OCI-LY1 (cell line): Measurements from ENCODE around the gene NCAPH2.

Source experiments
- CTCF ChIP-seq: fragments of 200-600 bp; sonication (generic), shearing (Covaris generic); IDR thresholded peaks from 2 replicates; pipeline ENCODE4 v1.5.1; 2017; ENCODE audit warnings: mild to moderate bottlenecking, antibody characterized with exemption, low read length, moderate library complexity, mixed read lengths
- EZH2 ChIP-seq: fragments of 200-600 bp; sonication (generic), shearing (Covaris generic); IDR thresholded peaks from 2 replicates; pipeline ENCODE4 v1.8.0; 2017; ENCODE audit warnings: borderline replicate concordance, mixed run types, mild to moderate bottlenecking, antibody characterized with exemption, low read length, moderate library complexity, mixed read lengths

GRCh38 chr22:50573491-50574382 is 65.7 kb downstream of the NCAPH2 start:
- no peak for TF ChIP-seq CTCF
- TF ChIP-seq EZH2: no peak
